ENCODE measurements around the gene CEMIP. TPM values are rescaled to one million over a fixed set of nuclear protein-coding genes. Genes with fewer than 3 reads are reported as not detected.

Gene CEMIP
- polyA plus RNA-seq, 3 donors = not detected

DNA sequence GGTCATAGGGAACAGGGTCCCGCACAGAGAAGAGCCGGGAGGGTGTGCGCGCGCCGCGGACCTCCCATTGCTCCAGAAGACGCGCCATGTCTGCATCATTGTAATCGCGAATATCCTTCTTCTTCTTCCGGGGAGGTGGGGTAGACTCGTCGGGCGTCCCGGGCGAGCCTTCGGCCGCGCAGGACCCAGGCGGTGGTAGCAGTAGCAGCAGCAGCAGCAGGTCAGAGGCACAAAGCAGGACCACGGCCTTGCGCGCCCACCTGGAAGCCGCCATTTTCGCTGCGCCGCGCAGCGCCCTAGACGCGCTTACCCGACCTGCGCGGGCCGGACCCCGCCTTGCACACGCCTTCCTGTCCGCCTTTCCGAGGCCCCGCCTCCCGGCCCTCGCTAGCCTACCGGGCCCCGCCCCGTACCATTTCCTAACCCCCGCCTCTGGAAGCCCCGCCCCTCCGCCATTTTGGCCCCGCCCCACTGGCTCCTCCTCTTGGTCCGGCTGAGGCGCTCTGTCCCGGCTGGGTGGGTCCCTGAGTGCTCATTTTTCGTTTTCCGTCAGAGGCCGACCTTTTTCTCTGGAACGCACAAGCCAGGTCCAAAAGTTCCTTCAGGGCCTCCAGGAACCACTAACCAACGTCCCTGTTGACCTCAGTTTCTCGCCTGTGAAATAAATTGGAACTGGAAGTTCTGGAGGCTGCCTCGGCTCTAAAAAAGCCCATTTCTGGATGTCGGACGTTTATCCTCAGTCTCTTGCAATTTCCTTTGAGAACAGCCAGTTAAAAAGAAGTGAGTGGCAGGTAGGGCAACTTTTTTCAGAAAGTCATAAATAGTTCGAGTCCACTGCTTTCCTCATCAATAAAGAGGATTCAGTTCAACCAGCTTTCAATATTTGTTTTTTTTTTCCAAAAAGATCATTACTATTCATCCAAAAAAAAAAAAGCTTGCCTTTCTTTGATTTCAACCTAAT is 210.6 kb downstream of the CEMIP start, which contains the start of gene MESD:
TSS of gene MESD (minus strand) at position 302 of the 961 bp plus-strand sequence. CDS start at position 274, 28 bp downstream.
- H3K27ac ChIP-seq (ENCODE audit: low read depth in 1 of 2, low read length in 2 of 2) = peak within 1 kb of the TSS; percentile 80 to 85
- peak within 1 kb of the TSS; percentile 87 for H3K4me2 ChIP-seq (replicated peaks; ENCODE audit: extremely low read depth, low read length, poor library complexity, severe bottlenecking)
- peak within 1 kb of the TSS; percentile 81 for H3K9ac ChIP-seq (ENCODE audit: insufficient read depth, low read length, poor library complexity, severe bottlenecking)
- H3K79me2 ChIP-seq (ENCODE audit: insufficient read depth, low read length) = peaks cover 41% of the 10 kb centered on the region
- H3K4me3 Mint-ChIP-seq = peak within 1 kb of the TSS; percentile 93 to 99
- peak; percentile 93 to 94 (median 94) for DNase-seq
- peak within 1 kb of the TSS; percentile 94 to 99 (median 96) for H3K27ac Mint-ChIP-seq
- peak within 1 kb of the TSS; percentile 86 for H2AFZ ChIP-seq (ENCODE audit: insufficient read depth, low read depth, low read length, poor library complexity, severe bottlenecking)
- H3K4me3 ChIP-seq (replicated peaks in 1 of 3; ENCODE audit: low read depth in 2 of 3, low read length in 3 of 3) = peak within 1 kb of the TSS; percentile 68 to 96 (median 87)
- H3K4me1 Mint-ChIP-seq = peaks cover 59% of the 10 kb centered on the region
- no peaks in the 10 kb centered on the region for H3K36me3 ChIP-seq (replicated peaks in 1 of 2; ENCODE audit: control insufficient read depth in 1 of 2, insufficient read depth in 2 of 2, low read length in 2 of 2)
- WGBS (ENCODE audit: insufficient coverage) = under 1% methylated on average over 55 of the region's 63 CpGs
- H4K20me1 ChIP-seq (ENCODE audit: insufficient read depth, low read length) = peaks cover 5% of the 10 kb centered on the region
- TF ChIP-seq, protein P1, sequence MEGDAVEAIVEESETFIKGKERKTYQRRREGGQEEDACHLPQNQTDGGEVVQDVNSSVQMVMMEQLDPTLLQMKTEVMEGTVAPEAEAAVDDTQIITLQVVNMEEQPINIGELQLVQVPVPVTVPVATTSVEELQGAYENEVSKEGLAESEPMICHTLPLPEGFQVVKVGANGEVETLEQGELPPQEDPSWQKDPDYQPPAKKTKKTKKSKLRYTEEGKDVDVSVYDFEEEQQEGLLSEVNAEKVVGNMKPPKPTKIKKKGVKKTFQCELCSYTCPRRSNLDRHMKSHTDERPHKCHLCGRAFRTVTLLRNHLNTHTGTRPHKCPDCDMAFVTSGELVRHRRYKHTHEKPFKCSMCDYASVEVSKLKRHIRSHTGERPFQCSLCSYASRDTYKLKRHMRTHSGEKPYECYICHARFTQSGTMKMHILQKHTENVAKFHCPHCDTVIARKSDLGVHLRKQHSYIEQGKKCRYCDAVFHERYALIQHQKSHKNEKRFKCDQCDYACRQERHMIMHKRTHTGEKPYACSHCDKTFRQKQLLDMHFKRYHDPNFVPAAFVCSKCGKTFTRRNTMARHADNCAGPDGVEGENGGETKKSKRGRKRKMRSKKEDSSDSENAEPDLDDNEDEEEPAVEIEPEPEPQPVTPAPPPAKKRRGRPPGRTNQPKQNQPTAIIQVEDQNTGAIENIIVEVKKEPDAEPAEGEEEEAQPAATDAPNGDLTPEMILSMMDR (IDR thresholded peaks at IDR 0.05) = no peak
- no peaks in the 10 kb centered on the region for H3K9me3 Mint-ChIP-seq
- intact Hi-C loops (cut with micrococcal nuclease) = loop anchor here (5.0 to 10.0 kb wide), 3 partner anchors 33 to 1055 kb away; partner anchors contain the start of gene MEX3B (in 1 of the 2)
- H3K36me3 Mint-ChIP-seq = peaks cover 7 to 10% of the 10 kb centered on the region in 2 donors
- no peaks in the 10 kb centered on the region for H3K27me3 ChIP-seq (ENCODE audit: control insufficient read depth in 2 of 2, insufficient read depth in 2 of 2, low read length in 2 of 2)
- peaks cover 57 to 60% of the 10 kb centered on the region in 2 donors for H3K4me1 ChIP-seq (ENCODE audit: control insufficient read depth in 1 of 2, insufficient read depth in 2 of 2, low read length in 2 of 2)
- no peaks in the 10 kb centered on the region for H3K9me3 ChIP-seq (replicated peaks in 1 of 2; ENCODE audit: control insufficient read depth in 1 of 2, insufficient read depth in 1 of 2, low read length in 2 of 2)
- peaks cover 0 to 6% (median 4%) of the 10 kb centered on the region in 3 donors for H3K27me3 Mint-ChIP-seq (ENCODE audit: low read depth in 3 of 3)

DNA sequence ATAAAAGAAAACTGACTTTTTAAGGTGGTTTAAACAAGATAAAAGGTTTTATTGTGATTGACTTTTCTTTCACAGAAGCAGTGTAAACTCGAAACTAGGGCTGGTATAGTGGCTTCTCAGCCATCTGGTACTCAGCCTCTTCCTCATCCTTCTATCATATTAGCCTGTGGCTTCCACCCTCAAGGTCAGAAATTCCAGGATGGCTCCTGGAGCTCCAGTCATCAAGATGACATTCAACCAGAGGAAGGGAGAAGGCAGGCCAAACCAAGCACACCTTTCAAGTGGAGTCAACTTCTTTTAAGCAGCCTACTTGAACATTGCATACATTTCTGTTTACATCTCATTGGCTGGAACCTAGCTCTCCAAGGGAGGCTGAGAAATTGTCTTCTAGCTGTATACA is 211.8 kb downstream of the CEMIP start:
- Histone ChIP-seq H3K79me2 (ENCODE audit: insufficient read depth, low read length) (peaks cover 37% of the 10 kb centered on the region), H3K4me1 (ENCODE audit: control insufficient read depth in 1 of 2, insufficient read depth in 2 of 2, low read length in 2 of 2) (peaks cover 46 to 49% of the 10 kb centered on the region in 2 donors), H2AFZ (ENCODE audit: insufficient read depth, low read depth, low read length, poor library complexity, severe bottlenecking) (no peak overlapping the region), H4K20me1 (ENCODE audit: insufficient read depth, low read length) (no peaks in the 10 kb centered on the region), H3K36me3 (replicated peaks in 1 of 2; ENCODE audit: control insufficient read depth in 1 of 2, insufficient read depth in 2 of 2, low read length in 2 of 2) (no peaks in the 10 kb centered on the region), H3K27ac (ENCODE audit: low read depth in 1 of 2, low read length in 2 of 2) (no peak overlapping the region), H3K9me3 (replicated peaks in 1 of 2; ENCODE audit: control insufficient read depth in 1 of 2, insufficient read depth in 1 of 2, low read length in 2 of 2) (no peaks in the 10 kb centered on the region), H3K4me2 (replicated peaks; ENCODE audit: extremely low read depth, low read length, poor library complexity, severe bottlenecking) (no peak overlapping the region), H3K9ac (ENCODE audit: insufficient read depth, low read length, poor library complexity, severe bottlenecking) (no peak overlapping the region), H3K4me3 (replicated peaks in 1 of 3; ENCODE audit: low read depth in 2 of 3, low read length in 3 of 3) (no peak overlapping the region), H3K27me3 (ENCODE audit: control insufficient read depth in 2 of 2, insufficient read depth in 2 of 2, low read length in 2 of 2) (no peaks in the 10 kb centered on the region)
- Mint-ChIP-seq H3K4me3 (no peak overlapping the region), H3K27ac (peak overlapping the region in 3 of 7 donors; percentile 33 to 85 (median 75)), H3K36me3 (peaks cover 6 to 8% of the 10 kb centered on the region in 2 donors), H3K4me1 (peaks cover 48% of the 10 kb centered on the region), H3K9me3 (peaks cover 0 to 2% (median 0%) of the 10 kb centered on the region in 7 donors), H3K27me3 (ENCODE audit: low read depth in 3 of 3) (peaks cover 0 to 7% (median 4%) of the 10 kb centered on the region in 3 donors)
- TF ChIP-seq, protein P1 (IDR thresholded peaks at IDR 0.05) = no peak
- no peak for DNase-seq
- intact Hi-C loops (cut with micrococcal nuclease) = loop anchor here in 1 of 2 donors (10.0 kb wide), 1 partner anchor 1054 kb away; the partner anchor contains the start of gene MEX3B
- no CpG with 5 or more reads among the region's 1 CpG for WGBS (ENCODE audit: insufficient coverage)
